CD4-positive, CD25-positive, alpha-beta regulatory T cell (primary cell): Measurements from ENCODE around the gene RNF186. TPM values are rescaled to one million over a fixed set of nuclear protein-coding genes. Genes with fewer than 3 reads are reported as not detected.

Source experiments
- ATAC-seq, 2 donors: fragments of 150-1000 bp; cut with Tn5 transposase; one replicate each; pipeline ENCODE4 v1.10.0; 2021; ENCODE audit warnings: low read depth in 2 of 2, moderate number of reproducible peaks in 2 of 2, moderate library complexity in 1 of 2
- DNase-seq, 3 donors: peaks; one replicate each; pipeline versions ENCODE4 v3.0.0 to v3.0.0-alpha.2; 2012 to 2022; ENCODE audit warnings: mixed read lengths in 1 of 3
- H3K27ac ChIP-seq: one replicate; pipeline ENCODE4 v1.7.0; 2013; ENCODE audit warnings: mild to moderate bottlenecking, low read length; ENCODE audit not compliant: insufficient read depth, poor library complexity, severe bottlenecking
- H3K27me3 ChIP-seq: one replicate; pipeline ENCODE4 v1.7.0; 2013; ENCODE audit warnings: low read length; ENCODE audit not compliant: control insufficient read depth, insufficient read depth
- H3K36me3 ChIP-seq: one replicate; pipeline ENCODE4 v1.7.0; 2013; ENCODE audit warnings: mild to moderate bottlenecking, low read length, moderate library complexity; ENCODE audit not compliant: control insufficient read depth, insufficient read depth
- H3K4me1 ChIP-seq: 2 replicates; pipeline ENCODE4 v1.7.0; 2013; ENCODE audit warnings: mild to moderate bottlenecking, low read length; ENCODE audit not compliant: insufficient read depth, control insufficient read depth, poor library complexity, severe bottlenecking
- H3K4me3 ChIP-seq: one replicate; pipeline ENCODE4 v1.7.0; 2013; ENCODE audit warnings: low read depth, mild to moderate bottlenecking, low read length, moderate library complexity
- H3K9me3 ChIP-seq, 2 experiments: 1 replicate in 1 of 2; 2 replicates in 1 of 2; pipeline ENCODE4 v1.7.0; 2013; ENCODE audit warnings: low read length in 2 of 2, mild to moderate bottlenecking in 1 of 2, moderate library complexity in 1 of 2; ENCODE audit not compliant: control insufficient read depth in 2 of 2
- H3K27ac Mint-ChIP-seq, 3 donors: one replicate each; pipeline ENCODE4 v1.8.0; 2020 to 2022; ENCODE audit warnings: mild to moderate bottlenecking in 3 of 3, mixed read lengths in 3 of 3, moderate library complexity in 2 of 3
- H3K27me3 Mint-ChIP-seq: one replicate; pipeline ENCODE4 v1.8.0; 2022; ENCODE audit warnings: mild to moderate bottlenecking, mixed read lengths
- H3K36me3 Mint-ChIP-seq: one replicate; pipeline ENCODE4 v1.8.0; 2020; ENCODE audit warnings: mixed read lengths
- H3K4me1 Mint-ChIP-seq, 4 donors: one replicate each; pipeline ENCODE4 v1.8.0; 2020 to 2022; ENCODE audit warnings: mixed read lengths in 4 of 4, mild to moderate bottlenecking in 1 of 4
- H3K4me3 Mint-ChIP-seq, 4 donors: one replicate each; pipeline ENCODE4 v1.8.0; 2020 to 2022; ENCODE audit warnings: mild to moderate bottlenecking in 4 of 4, mixed read lengths in 4 of 4, moderate library complexity in 3 of 4
- H3K9me3 Mint-ChIP-seq, 7 donors: one replicate each; pipeline ENCODE4 v1.8.0; 2020 to 2022; ENCODE audit warnings: mixed read lengths in 7 of 7, mild to moderate bottlenecking in 3 of 7, moderate library complexity in 2 of 7
- polyA plus RNA-seq, 4 donors: library from polyadenylated mRNA; unstranded; fragments of 300-500 nt; fragmentation: Illumina TruSeq; gene quantifications; one replicate each; pipeline ENCODE4 v1.2.3, GENCODE V29; 2021
- total RNA-seq: library from RNA; stranded (reverse); gene quantifications from one replicate; pipeline ENCODE4 v1.2.3, GENCODE V29; 2022

RNF186 gene
- total and polyA plus RNA-seq, 5 donors from 2014 or later: not detected

GRCh38 chr1:19775317-19775716 is 39.8 kb downstream of the RNF186 start:
- peaks cover 57% of the 10 kb centered on the region for H3K36me3 ChIP-seq
- no peaks in the 10 kb centered on the region for H3K4me1 ChIP-seq
- H3K27ac ChIP-seq: no peak overlapping the region
- Mint-ChIP-seq H3K4me1 (no peaks in the 10 kb centered on the region), H3K9me3 (no peaks in the 10 kb centered on the region), H3K4me3 (no peak overlapping the region), H3K27me3 (no peaks in the 10 kb centered on the region), H3K27ac (no peak overlapping the region), H3K36me3 (peaks cover 42% of the 10 kb centered on the region)
- H3K4me3 ChIP-seq: no peak overlapping the region
- ATAC-seq: no peak
- no peaks in the 10 kb centered on the region for H3K27me3 ChIP-seq
- no peaks in the 10 kb centered on the region for H3K9me3 ChIP-seq
- DNase-seq: no peak

DNA sequence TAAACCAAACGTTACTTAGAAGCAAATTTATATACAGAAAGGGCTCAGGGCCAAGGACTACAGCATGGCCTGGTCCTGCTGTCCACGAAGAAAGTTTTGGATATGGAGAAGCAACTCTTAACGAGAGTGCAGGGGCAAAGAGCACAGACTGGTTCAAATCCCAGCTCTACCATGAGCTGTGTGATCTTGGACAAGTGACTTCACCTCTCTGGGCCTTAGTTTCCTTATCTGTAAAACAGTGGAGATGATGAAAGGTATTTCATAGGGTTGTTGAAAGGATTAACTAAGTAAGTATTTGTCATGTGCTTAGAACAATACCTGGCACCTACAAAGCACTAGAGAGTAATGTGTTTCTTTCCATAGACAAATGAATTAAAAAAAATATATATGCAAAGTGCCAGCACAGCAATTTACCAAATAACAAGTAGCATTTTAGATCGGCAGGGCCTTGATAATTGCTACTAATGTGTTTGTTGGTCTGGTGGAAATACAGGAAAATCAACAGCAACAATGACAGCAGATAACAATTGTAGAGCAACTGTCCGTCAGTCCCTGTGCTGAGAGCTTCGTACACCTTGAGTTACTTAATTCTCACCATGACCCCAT is 40.8 kb downstream of the RNF186 start:
- Mint-ChIP-seq H3K4me3 (no peak overlapping the region), H3K27me3 (no peaks in the 10 kb centered on the region), H3K9me3 (no peaks in the 10 kb centered on the region), H3K27ac (no peak overlapping the region), H3K36me3 (peaks cover 37% of the 10 kb centered on the region), H3K4me1 (no peaks in the 10 kb centered on the region)
- DNase-seq: no peak
- no peak overlapping the region for H3K4me3 ChIP-seq
- H3K27ac ChIP-seq: no peak overlapping the region
- no peak for ATAC-seq
- peaks cover 48% of the 10 kb centered on the region for H3K36me3 ChIP-seq
- H3K4me1 ChIP-seq: no peaks in the 10 kb centered on the region
- H3K27me3 ChIP-seq: no peaks in the 10 kb centered on the region
- H3K9me3 ChIP-seq: no peaks in the 10 kb centered on the region

GRCh38 chr1:19773485-19773884 is 41.6 kb downstream of the RNF186 start:
- no peaks in the 10 kb centered on the region for H3K4me1 ChIP-seq
- ATAC-seq (no peak), DNase-seq (no peak)
- peaks cover 31% of the 10 kb centered on the region for H3K36me3 Mint-ChIP-seq
- H3K27me3 Mint-ChIP-seq: no peaks in the 10 kb centered on the region
- H3K27me3 ChIP-seq: no peaks in the 10 kb centered on the region
- H3K27ac ChIP-seq: no peak overlapping the region
- H3K4me3 Mint-ChIP-seq: no peak overlapping the region
- no peaks in the 10 kb centered on the region for H3K9me3 Mint-ChIP-seq
- no peak overlapping the region for H3K27ac Mint-ChIP-seq
- H3K4me3 ChIP-seq: no peak overlapping the region
- no peaks in the 10 kb centered on the region for H3K4me1 Mint-ChIP-seq
- H3K36me3 ChIP-seq: peaks cover 40% of the 10 kb centered on the region
- H3K9me3 ChIP-seq: no peaks in the 10 kb centered on the region

GRCh38 chr1:19772053-19772452 is 43.0 kb downstream of the RNF186 start:
- Mint-ChIP-seq H3K9me3 (no peaks in the 10 kb centered on the region), H3K27me3 (no peaks in the 10 kb centered on the region), H3K27ac (no peak overlapping the region), H3K36me3 (peaks cover 35% of the 10 kb centered on the region), H3K4me1 (peaks cover 0 to 3% (median 0%) of the 10 kb centered on the region in 4 donors), H3K4me3 (no peak overlapping the region)
- H3K36me3 ChIP-seq: peaks cover 32% of the 10 kb centered on the region
- H3K9me3 ChIP-seq: no peaks in the 10 kb centered on the region
- H3K27me3 ChIP-seq: no peaks in the 10 kb centered on the region
- no peak overlapping the region for H3K4me3 ChIP-seq
- DNase-seq: no peak
- H3K27ac ChIP-seq: no peak overlapping the region
- ATAC-seq: no peak
- H3K4me1 ChIP-seq: no peaks in the 10 kb centered on the region

GRCh38 chr1:19771350-19771749 is 43.7 kb downstream of the RNF186 start:
- peaks cover 28% of the 10 kb centered on the region for H3K36me3 ChIP-seq

DNA sequence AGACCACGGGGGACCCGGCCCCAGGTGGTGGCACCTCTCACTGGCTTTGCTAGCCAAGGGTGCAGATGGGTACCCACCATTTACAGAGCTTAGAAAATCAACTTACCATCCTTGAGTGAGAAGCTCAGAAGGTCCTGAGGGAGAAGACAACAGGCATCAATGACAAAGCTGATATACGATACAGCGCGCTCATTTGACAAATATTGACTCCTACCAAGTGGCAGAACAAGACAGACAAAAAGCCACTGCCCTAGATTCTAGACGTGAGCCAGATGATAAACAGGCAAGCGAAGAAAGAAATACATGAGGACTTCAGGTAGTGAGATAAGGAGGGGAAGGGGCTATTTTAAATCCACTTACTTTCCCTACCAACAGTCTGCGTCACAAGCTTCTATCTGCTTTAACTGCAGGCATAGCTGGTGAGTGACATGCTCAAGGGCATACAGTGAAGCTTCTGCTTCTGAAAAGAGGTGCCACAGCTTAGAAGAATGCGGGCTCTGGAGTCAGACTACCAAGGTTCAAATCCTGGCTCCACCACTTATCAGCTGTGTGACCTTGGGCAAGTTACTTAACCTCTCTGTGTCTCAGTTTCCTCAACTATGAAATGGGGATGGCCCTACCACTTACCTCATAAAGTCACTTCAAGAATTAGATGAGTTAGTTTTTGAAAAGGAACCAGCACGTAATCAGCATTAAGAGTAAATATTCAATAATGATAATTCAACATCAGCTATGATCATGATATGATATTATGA is 44.5 kb downstream of the RNF186 start:
- H3K4me1 ChIP-seq: no peaks in the 10 kb centered on the region
- Mint-ChIP-seq H3K4me3 (no peak overlapping the region), H3K27ac (no peak overlapping the region), H3K36me3 (peaks cover 37% of the 10 kb centered on the region), H3K27me3 (no peaks in the 10 kb centered on the region), H3K9me3 (peaks cover 0 to 1% (median 0%) of the 10 kb centered on the region in 7 donors), H3K4me1 (peaks cover 0 to 7% (median 6%) of the 10 kb centered on the region in 4 donors)
- no peaks in the 10 kb centered on the region for H3K27me3 ChIP-seq
- no peak overlapping the region for H3K27ac ChIP-seq
- DNase-seq (no peak), ATAC-seq (no peak)
- no peak overlapping the region for H3K4me3 ChIP-seq
- H3K9me3 ChIP-seq: no peaks in the 10 kb centered on the region
- H3K36me3 ChIP-seq: peaks cover 25% of the 10 kb centered on the region

More at GRCh38 chr1:19771350-19771749, 43.7 kb downstream of the RNF186 start:
- no peak overlapping the region for H3K4me3 ChIP-seq
- H3K9me3 ChIP-seq: no peaks in the 10 kb centered on the region
- ATAC-seq (no peak), DNase-seq (no peak)
- no peaks in the 10 kb centered on the region for H3K4me1 ChIP-seq
- Mint-ChIP-seq H3K4me1 (peaks cover 0 to 3% (median 0%) of the 10 kb centered on the region in 4 donors), H3K9me3 (peaks cover 0 to 1% (median 0%) of the 10 kb centered on the region in 7 donors), H3K27me3 (no peaks in the 10 kb centered on the region), H3K27ac (peak overlapping the region in 1 of 3 donors; percentile 31), H3K4me3 (no peak overlapping the region), H3K36me3 (peaks cover 35% of the 10 kb centered on the region)
- no peaks in the 10 kb centered on the region for H3K27me3 ChIP-seq
- H3K27ac ChIP-seq: no peak overlapping the region

DNA sequence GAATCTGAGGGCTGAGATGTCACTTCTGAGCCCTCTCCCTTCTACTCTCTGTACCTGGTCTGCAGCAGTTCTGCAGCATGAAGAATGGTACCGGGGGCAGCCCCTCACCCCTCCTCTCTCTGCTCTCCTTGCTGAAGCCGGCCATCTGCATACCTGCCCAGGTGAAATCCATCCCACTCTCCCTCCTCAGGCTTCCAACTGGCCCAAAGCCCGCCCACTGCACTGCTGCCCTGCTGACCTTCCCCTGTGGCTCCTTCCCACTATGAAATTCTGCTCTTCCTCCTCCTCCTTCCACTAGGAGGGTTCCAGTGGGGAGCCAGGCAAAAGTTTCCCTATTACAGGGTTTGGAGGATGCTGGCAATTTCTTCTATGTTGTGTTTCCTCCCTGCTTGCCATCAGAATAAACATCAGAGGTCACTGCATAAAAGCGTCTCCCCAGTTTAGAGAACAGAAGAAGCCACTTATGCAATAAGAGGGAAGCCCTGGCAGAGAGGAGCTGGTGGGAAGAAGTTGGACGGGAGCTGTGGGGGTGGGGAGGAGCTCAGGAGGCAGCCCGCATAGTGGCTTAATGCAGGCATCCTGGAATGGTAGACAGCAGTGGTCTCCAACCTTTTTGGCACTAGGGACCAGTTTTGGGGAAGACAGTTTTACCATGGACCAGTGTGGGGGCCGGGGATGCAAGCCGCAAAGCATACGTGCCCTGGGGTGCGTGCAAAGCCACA is 45.7 kb downstream of the RNF186 start:
- Mint-ChIP-seq H3K27ac (peak overlapping the region in 1 of 3 donors; percentile 4), H3K36me3 (peaks cover 37% of the 10 kb centered on the region), H3K4me1 (peaks cover 0 to 15% (median 12%) of the 10 kb centered on the region in 4 donors), H3K9me3 (peaks cover 0 to 1% (median 0%) of the 10 kb centered on the region in 7 donors), H3K27me3 (no peaks in the 10 kb centered on the region), H3K4me3 (no peak overlapping the region)
- Histone ChIP-seq H3K36me3 (peaks cover 18% of the 10 kb centered on the region), H3K4me1 (no peaks in the 10 kb centered on the region), H3K27ac (no peak overlapping the region), H3K9me3 (no peaks in the 10 kb centered on the region), H3K4me3 (no peak overlapping the region), H3K27me3 (no peaks in the 10 kb centered on the region)
- DNase-seq: no peak
- no peak for ATAC-seq
